ENCODE data around the gene PLEKHM3. TPM values are rescaled to one million over a fixed set of nuclear protein-coding genes. Genes with fewer than 3 reads are reported as not detected.

The PLEKHM3 gene
- total and polyA plus RNA-seq, 2 of the 13 experiments (the other 11 are each of a cell fraction or from before 2014, with no cell fraction given), result 4.5 to 4.7 TPM

GRCh38 chr2:207847098-207847806 is 178.1 kb downstream of the PLEKHM3 start (continued):
- TF ChIP-seq RBM39 (IDR thresholded peaks at IDR 0.05; ENCODE audit: low read depth, low read length, poor library complexity, severe bottlenecking), result no peak
- TF ChIP-seq ZBTB8A (CRISPR knock-in tag; IDR thresholded peaks at IDR 0.05; ENCODE audit: borderline replicate concordance, low read depth), result no peak
- no peak; the same call in 1 of the 2 replicates for TF ChIP-seq PRDM15 (CRISPR knock-in tag; IDR thresholded peaks at IDR 0.05)
- TF ChIP-seq ZNF143 (CRISPR knock-in tag; IDR thresholded peaks at IDR 0.05), result no peak; the same call in 1 of the 2 replicates
- TF ChIP-seq HCFC1 (IDR thresholded peaks at IDR 0.05; ENCODE audit: low read depth, low read length), result no peak
- TF ChIP-seq HMGXB3 (CRISPR knock-in tag; IDR thresholded peaks at IDR 0.05; ENCODE audit: borderline replicate concordance), result no peak; the same call in 1 of the 2 replicates
- TF ChIP-seq SMARCC2 (IDR thresholded peaks at IDR 0.05), result no peak
- TF ChIP-seq POGZ (CRISPR knock-in tag; IDR thresholded peaks at IDR 0.05), result no peak
- no peak for TF ChIP-seq SALL2 (CRISPR knock-in tag; IDR thresholded peaks at IDR 0.05)
- TF ChIP-seq SSRP1 (CRISPR knock-in tag; IDR thresholded peaks at IDR 0.05), result peak; percentile 7; the same call in 1 of the 2 replicates
- TF ChIP-seq SMYD3 (CRISPR knock-in tag; IDR thresholded peaks at IDR 0.05), result no peak
- TF ChIP-seq THAP7 (CRISPR knock-in tag; IDR thresholded peaks at IDR 0.05), result no peak
- TF ChIP-seq MTF1 (CRISPR knock-in tag; IDR thresholded peaks at IDR 0.05), result peak; percentile 60; the same call in 1 of the 2 replicates
- TF ChIP-seq BHLHE40 (IDR thresholded peaks at IDR 0.05; ENCODE audit: low read length), result no peak
- no peak; the same call in 1 of the 2 replicates for TF ChIP-seq TBX2 (CRISPR knock-in tag; IDR thresholded peaks at IDR 0.05; ENCODE audit: borderline replicate concordance)
- no peak for TF ChIP-seq ZUFSP (CRISPR knock-in tag; IDR thresholded peaks at IDR 0.05; ENCODE audit: borderline replicate concordance)

Measured in HepG2 (cell line).